ENCODE measurements around the gene IL11. TPM values are rescaled to one million over a fixed set of nuclear protein-coding genes. Genes with fewer than 3 reads are reported as not detected.

IL11 gene
- total RNA-seq: 1.1 TPM

DNA sequence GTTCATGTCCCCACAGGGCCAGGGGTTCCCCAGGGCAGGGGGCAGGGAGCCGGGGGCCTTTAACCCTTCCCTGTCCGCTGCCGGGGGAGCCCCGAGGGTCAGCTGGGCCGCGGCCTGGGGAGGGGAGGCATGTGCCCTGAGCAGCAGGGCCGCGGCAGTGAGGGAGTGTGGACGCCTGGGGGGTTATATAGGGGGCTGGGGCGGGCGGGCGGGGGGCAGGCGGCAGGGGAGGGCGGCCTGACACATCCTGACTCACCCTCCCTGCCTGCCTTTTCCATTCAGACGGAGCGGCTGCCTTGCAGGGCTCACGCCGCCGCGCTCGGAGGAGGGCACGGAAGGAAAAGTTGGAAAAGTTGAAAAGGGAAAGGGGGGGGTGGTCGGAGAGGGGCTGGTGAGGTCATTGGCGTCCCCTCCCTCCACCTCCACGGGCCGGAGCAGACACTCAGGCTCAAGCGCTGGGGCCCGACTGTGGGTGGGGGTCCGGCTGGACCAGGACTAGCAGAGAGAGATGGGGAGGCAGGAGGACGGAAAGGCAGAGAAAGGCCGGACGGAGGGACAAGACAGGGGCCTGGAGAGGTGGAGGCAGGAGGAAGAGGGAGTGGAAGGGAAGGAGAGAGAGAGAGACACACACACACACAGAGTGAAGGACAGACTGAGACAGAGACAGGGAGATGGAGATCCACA is at the start of gene IL11:
Gene IL11 (minus strand): TSS at position 159 of the 684 bp plus-strand sequence. CDS start 153 bp downstream, at position 6.

DNA sequence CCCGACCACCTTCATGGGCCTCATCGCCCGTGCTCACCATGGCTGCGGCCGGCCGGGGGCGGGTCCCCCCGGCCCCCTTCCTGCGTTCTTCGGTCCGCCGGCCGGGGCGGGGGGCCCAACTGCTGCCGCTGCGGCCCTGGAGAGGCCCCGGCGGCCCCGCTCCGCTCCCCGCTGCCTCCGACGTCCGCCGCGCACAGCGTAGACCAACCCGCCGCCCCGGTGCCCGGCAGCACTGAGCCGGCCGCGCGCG is 37.2 kb upstream of the IL11 start, which contains the start of gene UBE2S:
Gene UBE2S (minus strand): TSS at position 239 of the 250 bp plus-strand sequence. CDS start 199 bp downstream, at position 40.

DNA sequence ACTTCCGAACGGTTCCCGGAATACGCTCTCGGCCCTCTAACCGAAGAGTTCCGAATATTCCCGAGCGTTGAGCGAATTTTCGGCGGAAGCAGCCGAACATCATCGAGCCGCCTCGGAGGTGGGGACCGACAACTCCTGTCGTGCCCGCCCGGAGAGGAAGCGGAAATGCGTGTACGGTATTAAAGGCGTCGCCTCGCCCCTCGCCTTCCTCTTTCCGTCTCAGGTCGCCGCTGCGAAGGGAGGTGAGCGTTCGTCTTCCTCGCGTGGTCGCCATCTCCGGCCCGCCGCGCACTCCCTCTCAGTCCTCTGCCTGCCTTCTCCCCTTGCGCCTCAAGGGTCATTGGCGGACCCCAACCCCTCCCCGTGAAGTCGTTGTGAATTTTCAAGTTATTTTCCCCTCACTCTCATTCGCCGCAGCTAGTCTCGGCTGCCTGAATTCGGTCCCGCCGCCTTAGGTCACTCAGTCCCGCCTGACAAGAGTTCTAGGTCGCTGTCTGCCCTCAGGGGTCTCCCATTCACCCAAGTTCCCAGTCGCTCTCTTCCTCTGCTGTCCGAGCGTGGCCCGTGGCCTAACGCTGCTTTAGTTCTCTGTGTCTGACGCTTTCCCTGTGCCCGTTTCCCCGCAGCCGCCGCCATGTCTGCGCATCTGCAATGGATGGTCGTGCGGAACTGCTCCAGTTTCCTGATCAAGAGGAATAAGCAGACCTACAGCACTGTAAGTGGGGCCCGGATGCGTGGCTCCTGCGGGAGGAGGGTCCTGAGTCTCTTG is 15.6 kb upstream of the IL11 start, which contains the start of gene RPL28:
Gene RPL28 (plus strand): TSS at position 209 of the 769 bp plus-strand sequence. CDS start 426 bp downstream, at position 635.

DNA sequence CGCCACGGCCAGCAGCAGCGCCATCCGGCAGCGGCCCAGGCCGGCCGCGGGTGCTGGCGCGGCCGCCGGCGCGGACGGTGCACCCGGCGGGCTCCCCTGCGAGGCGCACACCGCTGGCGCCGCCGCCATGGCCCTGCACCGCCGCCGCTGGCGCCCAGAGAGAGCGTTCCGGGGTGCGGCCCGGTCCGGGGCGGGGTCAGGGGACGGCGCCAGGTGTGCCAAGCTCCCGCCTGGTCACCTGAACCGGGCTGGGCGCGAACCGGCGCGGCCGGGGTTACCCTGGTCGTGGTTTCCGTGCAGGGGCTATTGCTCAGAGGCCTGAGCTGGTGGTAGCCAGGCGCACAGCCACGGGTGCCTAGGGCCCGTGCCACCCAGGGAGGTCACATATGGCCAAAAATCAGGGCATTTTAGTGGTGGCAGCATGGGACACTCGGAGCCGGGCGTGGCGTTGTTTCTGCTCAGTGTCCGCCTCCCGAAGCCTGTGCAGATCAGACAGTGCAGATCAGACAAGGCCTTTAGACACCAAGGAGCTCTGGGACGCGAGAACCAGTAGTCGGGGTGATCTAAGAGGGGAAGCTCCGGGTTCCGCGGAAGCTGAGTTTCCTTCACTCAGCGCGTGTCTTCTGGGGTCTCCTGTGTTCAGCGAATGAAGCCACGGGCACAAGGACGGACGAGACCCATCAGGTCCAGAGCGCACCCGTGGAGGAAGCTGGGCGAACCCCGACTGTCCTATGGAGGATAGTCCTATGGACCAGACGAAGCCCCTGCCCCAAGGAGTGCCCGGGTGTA is 14.1 kb upstream of the IL11 start, which contains the start of gene TMEM238:
Gene TMEM238 (minus strand): TSS at position 162 of the 789 bp plus-strand sequence. CDS start 33 bp downstream, at position 129.

DNA sequence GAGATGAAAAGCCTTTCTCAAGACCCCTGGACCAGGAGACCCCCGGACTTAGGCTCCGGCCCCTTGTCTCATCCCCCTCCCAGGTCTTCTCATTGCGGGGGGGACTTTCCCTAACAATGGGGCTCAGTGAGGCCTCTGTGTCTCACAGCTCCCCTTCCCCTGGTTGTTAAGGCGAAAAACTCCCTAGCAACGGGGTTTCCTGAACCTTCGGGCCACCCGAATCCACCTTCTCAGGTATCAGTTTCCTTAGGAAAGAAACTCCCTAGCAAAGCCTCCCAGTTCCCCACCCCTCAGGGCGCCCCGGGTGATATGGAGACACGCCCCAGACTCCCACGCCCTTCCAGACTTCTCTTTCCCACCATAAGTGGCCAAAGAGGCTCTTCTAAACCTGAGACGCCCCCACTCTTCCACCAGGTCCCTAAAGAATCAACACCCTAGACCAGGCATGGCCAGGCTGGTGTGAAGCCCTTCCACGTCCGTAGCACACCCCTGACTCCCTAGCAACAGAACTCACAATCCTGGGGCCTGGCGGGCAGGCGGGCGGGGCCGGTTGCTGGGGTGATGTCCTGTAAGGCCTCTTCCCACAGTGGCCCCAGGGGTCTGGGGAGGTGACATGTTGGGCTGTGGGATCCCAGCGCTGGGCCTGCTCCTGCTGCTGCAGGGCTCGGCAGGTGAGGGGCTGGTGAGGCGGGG is 6.1 kb upstream of the IL11 start, which contains the start of gene TMEM190:
Gene TMEM190 (plus strand): TSS at position 586 of the 693 bp plus-strand sequence. CDS start 28 bp downstream, at position 614.

DNA sequence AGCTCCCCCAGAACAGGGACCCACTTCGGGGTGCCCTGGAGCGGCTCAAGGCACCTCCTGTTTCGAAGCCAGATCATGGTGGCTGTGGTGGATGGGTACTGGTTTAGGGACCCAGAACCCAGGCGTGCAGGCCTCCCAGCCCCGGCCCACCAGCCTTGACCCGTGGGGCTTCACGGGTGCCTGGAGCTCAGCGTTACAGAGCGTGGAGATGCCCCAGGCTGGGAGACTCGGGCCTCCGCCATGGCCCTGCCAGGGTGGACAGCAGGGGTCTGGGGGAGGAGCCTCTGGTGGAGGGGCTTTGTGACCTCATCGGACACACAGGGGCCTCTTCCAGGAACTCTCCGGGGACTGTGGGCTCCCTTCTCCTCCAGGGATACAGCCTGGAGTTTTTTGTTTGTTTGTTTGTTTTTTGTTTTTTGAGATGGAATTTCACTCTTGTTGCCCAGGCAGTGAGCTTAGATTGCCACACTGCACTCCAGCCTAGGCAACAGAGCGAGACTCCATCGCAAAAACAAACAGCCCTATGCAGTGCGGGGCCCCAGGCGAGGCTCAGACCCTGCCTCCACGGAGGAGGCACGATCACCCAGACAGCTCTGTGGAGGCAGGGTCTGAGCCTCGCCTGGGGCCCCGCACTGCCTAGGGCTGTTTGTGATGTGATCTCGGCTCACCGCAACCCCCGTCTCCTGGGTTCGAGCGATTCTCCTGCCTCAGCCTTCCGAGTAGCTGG is 7.1 kb downstream of the IL11 start, which contains the start of gene GARIN5B:
Gene GARIN5B (minus strand): TSS at position 271 of the 727 bp plus-strand sequence. CDS start 194 bp downstream, at position 77.

DNA sequence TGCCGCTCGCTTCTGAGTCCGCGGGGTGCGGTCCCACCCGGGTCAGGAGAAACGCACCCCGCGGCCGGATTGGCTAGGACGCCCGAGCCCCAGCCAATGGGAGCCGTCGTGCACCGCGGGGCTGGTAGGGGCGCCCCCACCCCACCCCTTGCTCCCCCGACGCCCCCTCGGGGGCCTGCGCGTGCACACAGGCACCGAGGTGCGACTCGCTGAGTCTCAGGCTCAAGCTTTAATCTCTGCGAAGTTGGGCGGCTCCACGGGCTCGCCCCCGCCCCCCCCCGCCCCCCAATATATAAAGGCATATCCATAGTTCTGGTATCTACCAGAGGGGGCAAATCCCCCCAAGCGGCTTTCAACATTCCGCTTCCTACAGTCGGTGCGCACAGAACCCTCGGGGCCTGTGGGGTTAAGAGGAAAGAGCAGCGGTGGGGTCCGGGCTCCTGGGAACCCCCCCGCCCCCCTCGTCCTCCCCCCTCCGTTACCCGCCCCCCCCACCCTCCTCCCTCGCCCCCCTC is 15.5 kb downstream of the IL11 start, which contains the start of gene COX6B2:
Gene COX6B2 (minus strand): TSS at position 22 of the 515 bp plus-strand sequence. CDS start 198 bp downstream, outside the sequence.

DNA sequence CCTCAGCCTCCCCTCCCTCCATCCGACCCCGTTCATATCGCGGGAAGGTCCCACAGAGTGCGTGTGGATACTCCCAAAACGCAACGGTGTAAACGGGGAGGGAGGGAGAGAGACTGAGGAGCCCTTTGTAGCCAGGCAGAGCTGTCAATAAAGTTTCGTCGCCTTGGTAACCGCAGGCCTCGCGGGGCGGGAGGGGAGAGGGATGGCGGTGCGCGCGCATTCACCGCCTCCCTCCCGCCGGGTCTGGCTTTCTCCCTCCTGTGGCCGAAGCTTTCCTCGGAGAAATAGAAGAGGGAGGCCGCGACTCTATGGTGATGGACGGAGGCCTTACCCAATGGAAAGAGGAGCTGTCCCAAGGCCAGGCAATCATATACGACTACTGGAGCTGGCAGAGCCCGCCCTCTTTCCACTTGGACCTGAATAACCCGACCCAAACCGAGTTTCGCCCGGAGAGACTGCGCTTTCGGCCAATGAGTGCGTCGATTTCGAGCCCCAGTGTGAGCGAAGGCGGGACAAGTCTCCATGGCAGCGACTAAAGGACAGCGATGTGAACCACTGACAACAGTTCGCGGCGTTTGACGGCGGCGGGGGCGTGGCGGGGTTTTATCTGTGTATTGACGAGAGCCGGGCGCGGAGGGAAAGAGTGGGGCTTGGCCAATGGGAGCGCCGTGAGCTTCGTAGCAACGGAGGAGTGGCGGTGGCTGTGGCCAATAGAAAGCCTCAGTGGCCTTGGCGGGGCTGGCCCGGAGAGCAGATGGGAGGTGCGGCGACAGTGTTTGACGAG is 31.0 kb downstream of the IL11 start, which contains the start of gene KMT5C:
Gene KMT5C (plus strand): TSS at position 772 of the 784 bp plus-strand sequence. CDS start 2,061 bp downstream, outside the sequence.

DNA sequence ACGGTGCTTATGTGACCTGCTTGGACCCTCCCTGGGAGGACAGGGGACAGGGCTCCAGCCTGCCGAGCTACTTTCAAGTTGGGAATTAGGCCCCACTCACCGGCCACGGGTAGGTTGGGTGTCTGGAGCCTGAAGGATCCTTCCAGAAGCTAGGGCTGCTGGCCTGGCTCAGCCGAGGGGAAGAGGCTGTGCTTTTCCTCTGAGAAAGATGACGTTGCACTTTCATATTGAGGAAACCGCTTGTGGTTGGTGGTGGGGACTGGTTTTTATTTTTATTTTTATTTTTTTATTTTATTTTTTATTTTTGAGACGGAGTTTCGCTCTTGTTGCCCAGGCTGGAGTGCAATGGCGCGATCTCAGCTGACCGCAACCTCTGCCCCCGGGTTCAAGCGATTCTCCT is 45.1 kb downstream of the IL11 start, which contains the start of gene TMEM150B:
Gene TMEM150B (minus strand): TSS at position 170 of the 400 bp plus-strand sequence. CDS start 4,305 bp downstream, outside the sequence.

Other genes with a start within 250 kb of the IL11 start
- gene TNNT1, start 221.3 kb downstream of the IL11 start, total RNA-seq: 49.5 TPM
- gene TNNI3, start 212.7 kb downstream of the IL11 start, total RNA-seq: 2.1 TPM
- gene DNAAF3, start 203.8 kb downstream of the IL11 start, total RNA-seq: 2.0 TPM
- 16.4 TPM for gene SYT5, start 190.2 kb downstream of the IL11 start, total RNA-seq
- gene PTPRH, start 161.0 kb downstream of the IL11 start, total RNA-seq: 6.1 TPM
- gene TMEM86B, start 141.7 kb downstream of the IL11 start, total RNA-seq: 1.1 TPM
- gene PPP6R1, start 111.4 kb downstream of the IL11 start, total RNA-seq: 30.6 TPM
- 31.0 TPM for gene HSPBP1, start 90.4 kb downstream of the IL11 start, total RNA-seq
- gene BRSK1, start 86.5 kb downstream of the IL11 start, total RNA-seq: 32.5 TPM
- gene TMEM150B, start 45.1 kb downstream of the IL11 start, total RNA-seq: 1.1 TPM
- 40.3 TPM for gene KMT5C, start 30.6 kb downstream of the IL11 start, total RNA-seq
- gene COX6B2, start 15.7 kb downstream of the IL11 start, total RNA-seq: 0.60 TPM
- not detected for gene GARIN5B, start 7.2 kb downstream of the IL11 start, total RNA-seq
- gene TMEM190, start 6.4 kb upstream of the IL11 start, total RNA-seq: not detected
- 0.99 TPM for gene TMEM238, start 13.8 kb upstream of the IL11 start, total RNA-seq
- gene RPL28, start 15.5 kb upstream of the IL11 start, total RNA-seq: 472 TPM
- 21.2 TPM for gene UBE2S, start 37.3 kb upstream of the IL11 start, total RNA-seq
- gene SHISA7, start 72.8 kb upstream of the IL11 start, total RNA-seq: 1.5 TPM
- 22.9 TPM for gene ISOC2, start 91.2 kb upstream of the IL11 start, total RNA-seq
- not detected for gene C19orf85, start 94.3 kb upstream of the IL11 start, total RNA-seq
- 2.3 TPM for gene ZNF628, start 106.2 kb upstream of the IL11 start, total RNA-seq
- 13.0 TPM for gene NAT14, start 114.7 kb upstream of the IL11 start, total RNA-seq
- gene SSC5D, start 118.0 kb upstream of the IL11 start, total RNA-seq: 20.5 TPM
- gene SBK2, start 166.7 kb upstream of the IL11 start, total RNA-seq: 0.99 TPM
- not detected for gene SBK3, start 175.1 kb upstream of the IL11 start, total RNA-seq
- gene ZNF579, start 210.4 kb upstream of the IL11 start, total RNA-seq: 3.6 TPM
- 8.7 TPM for gene FIZ1, start 229.1 kb upstream of the IL11 start, total RNA-seq
- 10.4 TPM for gene ZNF524, start 229.8 kb upstream of the IL11 start, total RNA-seq
- gene ZNF865, start 235.2 kb upstream of the IL11 start, total RNA-seq: 5.4 TPM